Cerebellar nuclear complex (tissue), 1 donor: ENCODE results near the gene HNRNPA1.
"Not testable (repeated sequence)": the region's sequence is repeated elsewhere in the genome, so short reads cannot be mapped to it uniquely, and the experiment has no call there.

Source experiments
- DNase-seq, 2 experiments: peaks; one replicate each; lab custom pipeline; 2025; lab: John Stamatoyannopoulos, UW

HNRNPA1 gene

DNA sequence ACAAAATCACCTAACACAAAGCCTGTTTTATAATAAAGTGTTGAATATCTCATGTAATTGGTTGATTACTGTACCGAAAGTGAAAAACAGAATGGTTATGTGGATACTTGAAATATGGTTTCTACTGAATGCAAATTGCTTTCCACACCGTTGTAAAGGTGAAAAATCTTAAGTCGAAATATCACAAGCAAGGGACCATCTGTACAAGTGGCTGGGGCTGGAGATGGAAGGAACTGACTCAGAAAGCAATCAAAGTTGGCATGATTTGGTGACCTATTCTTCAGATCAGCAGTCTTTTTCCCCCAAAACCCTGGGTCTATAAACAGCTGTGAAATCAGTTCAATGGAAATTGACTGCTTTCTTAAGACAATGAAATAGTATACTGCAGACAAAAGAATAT is 4.2 kb upstream of the HNRNPA1 start:
- DNase-seq, result no peak

DNA sequence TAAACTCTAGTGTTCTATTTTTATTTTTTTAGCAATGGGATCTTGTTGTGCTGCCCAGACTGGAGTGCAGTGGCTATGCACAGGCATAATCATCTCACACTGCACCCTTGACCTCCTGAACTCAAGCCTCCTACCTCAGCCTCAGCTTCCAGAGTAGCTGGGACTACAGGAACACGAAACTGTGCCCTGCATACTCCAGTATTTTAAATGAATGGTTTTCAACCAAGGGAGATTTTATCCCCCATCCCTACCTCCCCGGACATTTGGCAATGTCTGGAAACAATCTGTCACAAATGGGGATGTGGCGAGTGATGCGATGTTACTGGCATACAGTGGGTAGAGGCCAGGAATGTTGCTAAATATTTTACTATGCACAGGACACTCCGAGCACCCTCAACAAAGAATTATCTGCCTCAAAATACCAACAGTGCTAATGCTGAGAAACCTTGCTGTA is 2.7 kb upstream of the HNRNPA1 start:
- DNase-seq, result no peak

DNA sequence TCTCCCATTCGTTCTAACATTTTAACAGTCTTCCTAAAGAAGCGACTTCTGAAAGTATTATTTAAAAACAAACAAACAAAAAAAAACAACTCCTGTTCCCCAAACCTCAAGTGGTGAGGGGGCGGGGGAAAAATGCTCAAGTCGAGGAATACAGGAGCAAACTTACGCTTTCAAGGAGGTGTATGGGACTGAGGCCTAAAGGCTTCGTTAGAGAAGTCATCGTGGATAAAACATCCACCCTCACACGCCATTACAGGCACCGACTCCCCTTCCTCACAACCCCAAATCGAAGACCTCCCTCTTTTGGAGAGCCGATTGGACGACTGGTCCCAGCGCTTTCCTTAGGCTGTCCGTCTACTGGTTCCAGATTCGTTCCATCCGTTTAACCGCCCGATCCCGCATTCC is 1.3 kb upstream of the HNRNPA1 start:
- no peak for DNase-seq

DNA sequence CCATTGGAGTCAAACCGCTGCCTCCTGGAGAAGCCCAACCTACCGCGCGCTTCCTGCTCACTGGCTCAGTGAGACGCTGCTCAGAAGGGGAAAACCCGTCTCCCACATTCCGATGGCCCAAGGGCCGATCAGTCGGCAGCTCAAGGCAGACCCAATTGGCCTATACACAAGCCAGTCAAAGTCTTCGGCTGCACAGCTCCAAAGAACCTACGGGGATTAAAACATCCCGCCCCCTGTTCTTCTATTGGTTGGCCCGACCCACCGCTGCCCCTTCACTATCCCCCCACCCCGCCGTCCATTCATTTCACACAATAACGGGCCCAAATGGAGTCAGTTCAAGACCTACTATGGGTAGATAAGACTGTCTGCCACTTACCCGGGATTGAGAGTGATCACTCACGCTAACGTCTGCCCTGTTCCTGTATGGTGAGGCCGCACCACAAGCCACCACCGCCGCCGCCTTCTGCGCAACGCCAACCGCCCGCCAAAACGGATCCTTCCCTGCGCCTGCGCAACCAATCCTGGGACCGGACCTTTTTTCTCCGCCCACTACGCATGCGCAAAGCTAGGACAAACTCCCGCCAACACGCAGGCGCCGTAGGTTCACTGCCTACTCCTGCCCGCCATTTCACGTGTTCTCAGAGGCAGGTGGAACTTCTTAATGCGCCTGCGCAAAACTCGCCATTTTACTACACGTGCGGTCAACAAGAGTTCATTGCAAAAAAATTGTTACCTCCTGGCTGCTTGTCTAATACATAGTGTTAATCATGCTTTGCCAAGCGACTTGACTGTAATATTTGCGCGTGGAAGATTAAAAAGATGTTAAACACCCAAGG is 676 bp upstream of the HNRNPA1 start, which contains the start of gene CBX5:
Gene CBX5 (minus strand): TSS at position 491 of the 836 bp plus-strand sequence. CDS start 22,472 bp downstream, outside the sequence.
- DNase-seq, result peak; percentile 89 to 96

DNA sequence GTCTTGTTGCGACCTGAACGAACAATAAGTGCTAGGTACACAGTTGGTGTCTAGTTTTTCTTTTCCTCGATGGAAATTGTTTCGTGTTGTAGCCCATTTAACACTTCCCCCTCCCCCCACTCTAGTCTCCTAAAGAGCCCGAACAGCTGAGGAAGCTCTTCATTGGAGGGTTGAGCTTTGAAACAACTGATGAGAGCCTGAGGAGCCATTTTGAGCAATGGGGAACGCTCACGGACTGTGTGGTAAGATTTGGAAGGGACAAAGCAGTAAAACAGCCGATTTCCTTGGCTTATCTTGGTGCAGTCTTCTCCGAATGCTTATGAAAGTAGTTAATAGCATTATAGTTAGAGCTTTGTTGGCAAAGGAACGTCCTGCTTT is 724 bp downstream of the HNRNPA1 start:
- DNase-seq, result not testable (repeated sequence)

DNA sequence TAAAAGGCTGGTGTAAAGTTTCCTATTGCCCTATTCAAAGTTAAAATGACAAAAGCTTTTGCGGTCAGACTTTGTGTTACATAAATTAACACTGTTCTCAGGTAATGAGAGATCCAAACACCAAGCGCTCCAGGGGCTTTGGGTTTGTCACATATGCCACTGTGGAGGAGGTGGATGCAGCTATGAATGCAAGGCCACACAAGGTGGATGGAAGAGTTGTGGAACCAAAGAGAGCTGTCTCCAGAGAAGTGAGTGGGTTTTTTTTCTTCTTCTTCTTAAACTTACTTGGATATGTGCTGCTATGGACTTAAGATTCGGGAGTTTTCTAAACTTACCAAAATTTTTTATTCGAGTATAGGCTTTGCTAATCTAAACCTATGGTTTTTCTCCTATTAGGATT is 1.2 kb downstream of the HNRNPA1 start:
- not testable (repeated sequence) for DNase-seq

DNA sequence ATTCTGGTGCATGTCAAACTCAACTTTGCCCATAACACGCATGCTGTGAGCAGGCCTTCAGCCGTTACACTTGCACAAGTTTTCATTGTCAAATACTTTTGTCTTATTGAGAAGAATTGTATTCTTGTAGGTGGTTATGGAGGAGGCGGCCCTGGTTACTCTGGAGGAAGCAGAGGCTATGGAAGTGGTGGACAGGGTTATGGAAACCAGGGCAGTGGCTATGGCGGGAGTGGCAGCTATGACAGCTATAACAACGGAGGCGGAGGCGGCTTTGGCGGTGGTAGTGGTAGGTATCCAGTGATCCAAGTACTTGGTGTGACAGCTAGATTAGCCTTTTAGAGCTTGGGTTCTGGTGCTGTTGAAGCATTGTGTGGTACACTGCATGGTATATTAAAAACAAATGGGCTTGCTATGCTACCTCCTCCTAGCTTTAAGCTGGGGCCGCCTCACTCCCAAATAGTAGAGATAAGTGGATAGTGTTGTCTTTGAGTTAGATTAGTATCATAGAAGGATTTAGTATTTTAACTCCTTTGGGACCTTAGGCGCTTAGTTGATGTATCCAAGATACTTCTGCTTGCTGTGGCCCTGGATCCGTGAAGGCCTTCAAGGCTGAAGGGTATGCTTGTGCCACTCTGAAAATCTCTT is 2.5 kb downstream of the HNRNPA1 start:
- no peak for DNase-seq

DNA sequence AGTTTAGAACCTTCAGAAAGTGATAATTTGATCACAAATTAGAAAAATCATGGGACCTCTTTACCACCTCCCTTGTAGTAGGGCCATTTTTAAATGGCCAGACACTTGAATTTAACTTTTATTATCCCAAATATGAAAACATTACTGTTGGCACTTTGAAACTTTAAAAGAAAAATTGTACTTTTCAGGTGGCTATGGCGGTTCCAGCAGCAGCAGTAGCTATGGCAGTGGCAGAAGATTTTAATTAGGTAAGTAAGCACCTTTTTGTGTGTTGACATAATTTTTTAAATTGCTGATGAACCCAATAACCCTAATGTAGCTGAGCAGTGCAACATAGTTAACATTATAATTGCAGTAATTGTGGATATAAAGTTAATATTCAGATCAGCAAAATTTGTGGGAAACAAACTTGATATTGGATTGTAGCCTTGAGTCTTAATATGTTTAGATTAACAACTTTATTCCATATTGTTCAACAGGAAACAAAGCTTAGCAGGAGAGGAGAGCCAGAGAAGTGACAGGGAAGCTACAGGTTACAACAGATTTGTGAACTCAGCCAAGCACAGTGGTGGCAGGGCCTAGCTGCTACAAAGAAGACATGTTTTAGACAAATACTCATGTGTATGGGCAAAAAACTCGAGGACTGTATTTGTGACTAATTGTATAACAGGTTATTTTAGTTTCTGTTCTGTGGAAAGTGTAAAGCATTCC is 3.7 kb downstream of the HNRNPA1 start:
- DNase-seq, result not testable (repeated sequence)

DNA sequence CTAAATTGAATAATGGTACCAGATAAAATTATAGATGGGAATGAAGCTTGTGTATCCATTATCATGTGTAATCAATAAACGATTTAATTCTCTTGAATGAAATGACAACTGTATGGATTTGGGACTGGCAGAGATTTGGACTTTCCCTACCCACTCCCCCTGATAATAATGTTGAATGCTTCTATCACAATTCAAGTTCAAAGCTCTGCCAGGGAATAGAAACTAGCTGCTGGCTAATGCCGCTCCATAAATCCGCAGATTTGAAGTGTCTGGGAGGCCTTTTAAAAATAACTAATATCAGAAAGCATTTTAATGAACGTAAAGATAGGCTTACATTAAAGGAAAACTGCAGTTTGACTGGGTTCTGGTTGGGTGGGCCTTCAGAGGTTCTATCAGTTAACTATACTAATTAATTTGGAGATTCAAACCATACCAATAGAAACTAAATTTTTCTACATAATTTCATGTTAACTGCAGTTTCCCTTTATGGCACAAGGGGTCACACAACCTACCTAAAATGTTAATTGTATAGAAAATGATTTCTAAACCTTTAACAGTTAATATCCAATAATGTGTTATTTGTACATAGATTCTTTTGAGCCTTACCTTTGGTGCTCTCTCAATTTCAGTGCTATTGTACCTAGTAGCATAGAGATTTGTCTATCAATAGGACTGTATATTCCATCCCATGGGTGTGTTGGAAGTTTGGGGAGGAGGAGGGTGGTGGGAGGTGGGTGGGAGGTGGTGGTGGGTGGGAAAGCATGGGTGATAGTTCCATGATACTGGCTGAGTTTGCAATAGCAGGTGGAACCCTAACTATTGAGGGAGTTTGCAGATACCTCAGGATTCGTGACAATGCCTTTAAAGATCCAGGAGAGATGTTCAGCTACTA is 4.9 kb downstream of the HNRNPA1 start:
- no peak for DNase-seq

DNA sequence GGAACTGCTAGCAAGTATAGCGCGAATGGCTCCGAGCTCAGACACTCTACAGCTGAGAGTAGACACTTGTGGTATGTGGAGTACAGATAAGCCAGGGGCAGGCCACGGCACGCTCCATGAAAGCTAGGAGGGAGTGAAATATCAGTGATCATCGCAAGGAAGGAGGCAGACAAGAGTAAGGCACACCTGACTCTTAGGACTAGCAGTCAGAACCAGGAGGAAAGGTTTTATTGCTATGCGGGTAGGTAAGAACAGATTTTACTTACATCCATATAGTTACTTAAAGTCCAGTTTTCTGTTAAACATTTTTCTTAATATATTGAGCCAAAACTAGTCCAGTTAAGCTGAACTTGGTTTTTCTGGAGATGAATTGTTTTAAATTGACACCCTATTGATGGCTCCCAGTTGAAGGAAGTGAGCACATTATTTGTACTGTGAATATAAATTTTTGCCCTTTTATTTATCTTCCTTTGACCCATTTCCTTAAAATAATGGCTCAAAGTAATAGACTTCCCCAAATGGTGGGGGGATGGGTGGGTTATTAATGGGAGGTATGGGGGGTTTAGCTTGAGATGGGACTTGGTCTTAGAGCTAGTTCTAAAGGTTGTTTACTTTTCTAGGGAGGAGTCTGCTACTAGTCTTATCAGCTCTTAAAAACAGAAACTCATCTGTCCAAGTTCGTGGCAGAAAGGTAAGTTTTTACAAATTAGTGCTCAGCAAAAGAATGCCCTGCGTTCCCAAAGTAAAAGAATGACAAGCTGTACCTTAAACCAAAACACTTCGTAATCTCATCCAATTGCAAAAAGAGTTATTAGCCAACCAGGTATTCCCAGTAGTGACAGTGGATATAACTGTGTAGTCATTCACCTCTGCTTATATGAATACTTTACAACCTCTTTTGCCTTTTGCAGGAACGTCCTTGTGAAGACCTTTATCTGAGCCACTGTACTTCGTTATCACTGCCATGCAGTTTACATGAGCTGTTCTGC is 5.8 kb downstream of the HNRNPA1 start:
- DNase-seq, result no peak

DNA sequence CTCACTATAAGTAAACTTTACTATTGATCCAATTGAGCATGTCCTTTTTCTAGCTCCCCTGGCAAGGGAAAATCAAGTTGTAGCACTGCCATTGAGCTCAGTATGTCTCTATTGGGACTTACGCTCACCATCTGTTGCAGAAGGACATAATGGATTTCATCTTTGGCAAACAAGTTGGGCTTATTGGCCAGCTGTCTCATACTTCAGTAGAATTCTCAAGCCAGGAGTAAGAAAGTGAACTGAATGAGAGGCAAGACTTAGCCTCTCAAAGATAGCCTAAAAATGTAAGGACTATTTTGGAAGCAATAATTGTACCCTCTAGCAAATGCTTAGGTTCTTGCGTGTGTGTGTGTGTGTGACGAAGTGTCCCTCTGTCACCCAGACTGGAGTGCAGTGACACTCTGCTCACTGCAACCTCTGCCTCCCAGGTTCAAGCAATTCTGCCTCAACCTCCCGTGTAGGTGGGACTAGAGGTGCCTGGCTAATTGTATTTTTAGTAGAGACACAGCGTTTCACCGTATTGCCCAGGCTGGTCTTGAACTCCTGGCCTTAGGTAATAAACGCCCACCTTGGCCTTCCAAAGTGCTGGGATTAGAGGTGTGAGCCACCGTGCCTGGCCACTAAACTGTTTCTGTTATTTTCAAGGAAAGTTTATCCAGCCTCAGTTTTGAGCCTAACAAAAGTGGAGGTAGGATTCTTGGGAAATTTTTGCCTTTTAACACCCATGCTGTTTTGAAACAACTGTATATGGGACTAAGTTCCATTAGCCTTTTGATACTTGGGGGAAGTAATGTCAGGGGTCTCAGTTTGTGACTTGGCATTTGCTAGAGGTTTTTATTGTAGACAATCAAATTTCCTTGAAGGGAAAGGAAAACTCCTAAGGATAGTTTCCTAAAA is 7.0 kb downstream of the HNRNPA1 start:
- no peak for DNase-seq

DNA sequence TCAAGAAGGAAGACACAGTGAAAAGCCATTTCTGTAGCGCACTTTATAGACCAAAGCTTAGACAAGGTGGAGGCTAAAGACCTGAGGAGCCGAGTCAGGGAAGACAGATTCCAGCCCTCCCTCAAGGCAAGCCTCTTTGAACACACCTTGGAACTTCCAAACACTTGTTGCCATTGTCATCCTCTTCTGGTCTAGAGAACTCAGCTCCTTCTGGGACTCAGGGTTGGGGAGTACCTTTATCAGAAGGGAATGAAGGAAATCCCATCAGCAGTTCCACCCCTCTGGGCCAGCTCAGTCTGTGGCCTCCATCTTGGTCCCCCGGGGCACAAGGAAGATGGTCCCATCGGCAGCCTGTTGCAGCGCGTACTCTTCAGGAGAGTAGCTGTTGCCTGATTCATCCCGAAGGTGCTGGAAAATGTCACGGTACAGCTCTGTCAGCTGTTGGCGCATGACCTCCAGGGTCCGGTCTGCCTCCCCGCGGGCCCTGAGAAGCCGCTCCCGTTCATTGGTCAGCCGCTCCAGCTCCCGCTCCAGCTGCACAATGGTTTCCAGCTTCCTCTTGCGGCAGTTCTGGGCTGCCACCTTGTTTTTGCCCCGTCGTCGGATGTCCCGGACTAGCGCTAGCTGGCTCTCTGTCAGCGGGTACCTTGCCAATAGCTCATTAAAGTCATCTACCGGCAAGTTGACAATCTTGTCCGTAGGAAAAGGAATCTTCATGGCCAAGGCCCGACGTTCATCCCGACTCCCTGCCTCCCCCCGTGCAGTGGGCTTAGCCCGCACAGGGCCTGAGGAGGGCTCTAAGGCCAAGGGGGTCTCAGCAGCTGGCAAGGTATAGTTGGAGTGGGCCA is 11.8 kb downstream of the HNRNPA1 start:
- DNase-seq, result no peak

DNA sequence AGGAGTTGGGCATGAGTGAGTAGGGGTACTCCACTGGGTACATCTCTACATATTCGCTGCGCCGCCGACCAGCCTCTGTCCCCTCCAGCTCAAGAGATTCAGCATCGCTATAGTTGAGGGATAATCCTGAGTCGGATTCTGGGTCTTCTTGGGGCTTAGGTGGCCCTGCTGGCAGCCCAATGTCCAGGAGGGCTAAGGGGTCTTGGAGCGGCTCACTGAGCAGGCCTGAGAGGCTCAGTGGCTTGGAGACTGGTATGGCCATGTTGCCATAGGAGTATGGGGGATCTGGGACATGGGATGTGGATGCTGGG is 12.4 kb downstream of the HNRNPA1 start:
- DNase-seq, result no peak

DNA sequence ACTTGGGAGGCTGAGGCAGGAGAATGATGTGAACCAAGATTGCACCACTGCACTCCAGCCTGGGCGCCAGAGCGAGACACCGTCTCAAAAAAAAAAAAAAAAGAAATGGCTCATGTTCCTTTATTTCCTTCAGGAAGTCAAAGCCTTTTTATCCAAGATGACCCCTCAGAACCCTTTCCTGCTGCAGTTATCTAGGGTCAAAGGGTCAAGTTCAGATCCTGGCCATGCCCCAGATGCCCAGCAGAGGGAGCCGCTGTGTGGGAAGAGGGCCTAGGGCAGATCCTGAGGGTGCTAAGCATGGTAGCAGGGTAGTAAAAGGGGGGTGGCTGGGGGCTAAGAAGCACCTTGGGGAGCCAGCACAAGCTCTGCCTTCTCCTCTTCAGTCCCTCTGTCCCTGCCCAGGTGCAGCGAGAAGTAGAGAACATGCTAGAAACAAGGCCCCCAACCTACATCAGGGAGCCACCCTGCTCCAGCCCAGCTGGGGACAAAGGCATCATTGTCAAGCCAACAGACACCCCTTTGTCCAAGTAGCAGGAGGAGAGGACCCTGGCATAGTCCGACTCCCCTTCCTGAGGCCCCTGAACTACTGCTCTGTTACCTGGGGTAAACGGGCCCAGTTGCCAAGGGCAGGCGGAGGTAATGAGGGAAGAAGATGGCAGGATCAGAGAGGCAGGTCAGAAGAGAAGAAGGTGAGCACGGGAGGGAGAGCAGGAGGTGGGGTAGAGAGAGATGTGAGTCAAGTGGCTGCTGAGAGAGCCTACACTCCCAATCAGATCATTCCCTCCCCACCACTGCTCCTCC is 13.8 kb downstream of the HNRNPA1 start:
- DNase-seq, result no peak

DNA sequence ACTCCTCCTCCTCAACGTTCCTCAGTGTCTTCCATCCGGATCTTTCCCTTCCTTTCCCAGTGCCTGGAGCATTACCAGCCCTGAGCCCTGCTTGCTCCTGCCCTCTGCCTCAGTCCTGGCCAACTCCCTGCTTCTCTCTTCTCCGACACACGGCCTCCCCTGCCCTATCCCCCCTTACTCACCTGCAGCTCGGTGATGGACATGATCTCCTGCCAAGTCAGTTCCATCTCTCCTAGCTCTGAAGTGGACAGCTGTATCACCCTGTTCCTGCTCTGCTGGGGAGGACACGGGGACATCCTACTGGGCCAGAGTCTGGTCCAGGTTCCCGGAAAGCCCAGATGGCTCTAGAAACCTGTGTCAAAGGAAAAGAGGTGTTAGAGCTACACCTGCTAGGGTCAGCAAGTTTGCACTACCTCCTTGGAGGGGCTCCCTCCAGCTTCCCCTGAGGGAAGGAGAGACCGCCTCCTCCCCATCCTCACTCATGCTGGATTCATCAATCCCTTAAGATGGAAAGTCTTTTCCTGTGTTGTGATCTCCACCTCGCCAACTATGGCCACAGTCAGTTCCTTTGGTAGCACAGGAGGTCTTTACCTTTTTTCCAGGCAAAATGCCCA is 14.5 kb downstream of the HNRNPA1 start:
- DNase-seq, result no peak

DNA sequence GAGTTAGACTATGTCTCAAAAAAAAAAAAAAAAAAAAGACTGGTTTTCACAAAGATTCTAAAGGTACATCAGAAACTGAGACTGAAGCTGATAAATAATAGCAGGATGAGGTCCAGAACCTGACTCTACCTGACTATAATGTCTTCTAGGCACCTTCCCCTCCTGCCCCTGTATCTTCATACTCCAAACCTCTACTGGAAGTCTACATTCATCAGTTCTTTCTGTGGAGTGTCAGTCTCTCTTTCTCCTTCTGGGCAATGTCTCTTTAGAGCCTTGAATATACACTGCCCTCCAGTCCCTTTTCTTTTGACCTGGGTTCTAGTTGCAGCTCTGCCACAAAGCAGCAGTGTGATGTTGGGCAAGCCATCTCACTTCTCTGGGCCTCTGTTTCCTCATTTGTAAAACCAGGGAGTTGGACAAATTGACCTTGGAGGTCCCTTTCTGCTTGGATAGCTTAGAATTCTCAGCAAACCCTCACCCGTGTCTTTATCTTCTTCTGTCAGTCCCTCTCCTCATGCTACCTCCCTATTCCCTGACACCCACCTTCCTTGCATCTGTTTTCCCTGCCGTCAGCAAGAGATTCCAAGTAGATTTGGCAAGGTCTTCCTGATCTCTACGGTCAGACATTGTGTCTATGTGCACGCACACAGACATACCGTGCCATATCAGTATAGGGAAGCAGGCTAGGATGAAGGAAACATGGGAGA is 16.0 kb downstream of the HNRNPA1 start:
- no peak for DNase-seq

DNA sequence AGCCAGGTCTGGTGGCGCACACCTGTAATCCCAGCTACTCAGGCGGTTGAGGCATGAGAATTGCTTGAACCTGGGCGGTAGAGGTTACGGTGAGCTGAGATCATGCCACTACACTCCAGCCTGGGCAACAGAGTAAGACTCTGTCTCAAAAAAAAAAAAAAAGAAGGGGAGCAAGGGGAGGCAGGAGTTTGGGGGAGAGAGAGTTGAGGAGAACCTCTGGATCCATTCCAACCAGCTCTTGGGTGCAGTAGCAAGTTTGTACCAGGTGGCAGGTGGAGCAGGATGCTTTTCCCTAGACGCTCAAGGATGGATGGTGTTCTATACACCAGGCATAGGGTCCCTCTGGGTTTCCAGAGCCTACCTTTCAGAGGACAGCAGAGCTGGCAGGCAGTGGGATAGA is 18.4 kb downstream of the HNRNPA1 start:
- DNase-seq, result no peak
